Endothelial cell of umbilical vein (primary cell): Measurements from ENCODE around the gene MED15.

ENCODE experiments used
- POLR2A ChIP-seq: IDR thresholded peaks from 2 replicates; pipeline ENCODE4 v1.6.1; 2012; ENCODE audit warnings: low read depth, mild to moderate bottlenecking, control low read depth, low read length
- TF ChIP-seq, protein P1 (sequence below), 2 donors: IDR thresholded peaks; 1 replicate in 1 of 2; 2 replicates in 1 of 2; pipeline ENCODE4 v1.5.1; 2011; ENCODE audit warnings: low read length in 2 of 2, mild to moderate bottlenecking in 2 of 2, moderate library complexity in 2 of 2, control low read depth in 1 of 2, inconsistent platforms in 1 of 2, low read depth in 1 of 2; ENCODE audit not compliant: insufficient read depth in 1 of 2; ENCODE audit errors: extremely low read depth in 1 of 2

DNA sequence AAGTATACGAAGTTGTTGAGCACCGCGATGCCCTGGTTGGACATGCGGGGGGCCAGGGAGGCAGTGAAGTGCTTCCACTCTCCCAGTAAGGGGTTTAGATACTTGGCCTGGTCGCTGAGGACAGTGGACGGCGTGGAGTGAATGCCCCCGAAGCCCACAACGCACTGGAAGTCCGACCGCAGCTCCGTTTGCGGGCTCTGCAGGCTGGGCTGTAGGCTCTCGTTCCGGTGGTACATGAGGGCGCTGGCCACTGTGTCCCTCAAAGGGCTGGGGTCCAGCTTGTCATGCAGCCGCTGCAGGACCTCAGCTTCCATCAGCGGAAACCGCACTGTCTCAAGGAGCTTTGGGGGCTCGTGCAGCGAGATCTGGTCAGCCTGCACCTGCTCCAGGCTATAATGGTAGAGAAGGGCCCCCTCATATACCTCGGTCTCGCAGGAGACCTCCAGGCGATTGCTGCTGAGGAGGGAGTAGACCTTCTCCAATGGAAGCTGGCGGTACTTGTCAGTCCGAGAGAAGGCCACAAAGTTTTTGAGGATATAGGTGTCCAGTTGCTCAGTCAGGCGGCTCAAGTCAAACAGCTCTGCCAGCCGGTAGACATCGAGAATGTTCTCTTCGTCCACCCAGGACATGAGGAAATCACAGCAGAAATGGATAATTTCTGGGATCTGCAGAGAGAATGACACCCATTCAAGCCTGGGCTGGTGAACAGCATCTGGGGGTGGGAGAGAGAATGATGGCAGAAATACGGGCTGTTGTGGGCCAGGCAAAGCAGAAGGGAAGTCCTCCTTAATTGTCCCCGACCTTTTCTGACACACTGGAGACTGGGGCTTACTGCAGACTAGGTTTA is 42.3 kb upstream of the MED15 start:
- TF ChIP-seq, protein P1, sequence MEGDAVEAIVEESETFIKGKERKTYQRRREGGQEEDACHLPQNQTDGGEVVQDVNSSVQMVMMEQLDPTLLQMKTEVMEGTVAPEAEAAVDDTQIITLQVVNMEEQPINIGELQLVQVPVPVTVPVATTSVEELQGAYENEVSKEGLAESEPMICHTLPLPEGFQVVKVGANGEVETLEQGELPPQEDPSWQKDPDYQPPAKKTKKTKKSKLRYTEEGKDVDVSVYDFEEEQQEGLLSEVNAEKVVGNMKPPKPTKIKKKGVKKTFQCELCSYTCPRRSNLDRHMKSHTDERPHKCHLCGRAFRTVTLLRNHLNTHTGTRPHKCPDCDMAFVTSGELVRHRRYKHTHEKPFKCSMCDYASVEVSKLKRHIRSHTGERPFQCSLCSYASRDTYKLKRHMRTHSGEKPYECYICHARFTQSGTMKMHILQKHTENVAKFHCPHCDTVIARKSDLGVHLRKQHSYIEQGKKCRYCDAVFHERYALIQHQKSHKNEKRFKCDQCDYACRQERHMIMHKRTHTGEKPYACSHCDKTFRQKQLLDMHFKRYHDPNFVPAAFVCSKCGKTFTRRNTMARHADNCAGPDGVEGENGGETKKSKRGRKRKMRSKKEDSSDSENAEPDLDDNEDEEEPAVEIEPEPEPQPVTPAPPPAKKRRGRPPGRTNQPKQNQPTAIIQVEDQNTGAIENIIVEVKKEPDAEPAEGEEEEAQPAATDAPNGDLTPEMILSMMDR (IDR thresholded peaks at IDR 0.05; ENCODE audit: extremely low read depth in 1 of 2, insufficient read depth in 1 of 2, low read depth in 1 of 2, low read length in 2 of 2) = no peak
- no peak for TF ChIP-seq POLR2A
